ENCODE results near the gene HES5.

Gene HES5

DNA sequence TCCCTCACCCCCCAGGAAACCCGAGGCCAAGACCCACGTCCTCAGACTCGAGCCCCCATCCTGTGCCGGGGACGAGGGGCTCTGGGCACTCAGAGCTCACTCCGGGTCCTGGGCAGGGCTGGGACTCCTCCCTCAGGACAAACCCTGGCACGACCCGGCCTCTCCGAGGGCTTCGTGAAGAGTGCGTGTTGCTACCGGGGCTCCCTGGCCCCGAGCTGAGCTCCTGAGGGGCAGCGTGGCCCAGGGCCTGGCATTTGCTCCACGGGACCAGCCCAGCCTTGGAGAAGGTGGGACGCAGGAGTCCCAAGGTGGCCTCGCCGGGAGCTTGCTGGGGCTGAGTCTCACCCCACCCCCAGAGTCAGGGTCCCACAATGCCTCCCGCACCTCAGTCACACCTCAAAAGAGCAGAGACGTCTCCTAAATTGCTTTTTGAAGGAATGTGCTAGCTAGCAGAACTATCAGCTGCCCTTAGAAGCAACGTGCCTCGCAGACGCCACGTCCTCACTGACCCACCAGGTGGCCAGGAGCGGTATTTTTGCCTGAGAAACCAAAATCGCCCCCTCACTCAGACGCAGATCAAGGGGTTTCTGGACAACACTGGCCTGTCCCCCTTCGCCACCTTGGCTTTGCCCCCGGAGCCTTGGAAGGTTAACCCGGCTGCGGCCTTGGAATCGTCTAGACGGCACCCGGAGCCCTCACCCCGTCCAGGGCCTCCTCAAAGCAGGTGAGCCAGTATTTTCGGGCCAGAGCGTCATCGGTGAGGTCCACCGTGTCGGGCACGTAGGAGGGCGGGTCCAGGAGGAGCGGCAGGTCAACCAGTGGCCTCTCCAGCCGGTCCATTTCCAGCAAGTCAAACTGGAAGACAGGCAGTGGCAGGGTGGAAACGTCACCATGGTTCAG is 14.9 kb downstream of the HES5 start:
- no peak for DNase-seq (ENCODE audit: low read depth in 2 of 2)

DNA sequence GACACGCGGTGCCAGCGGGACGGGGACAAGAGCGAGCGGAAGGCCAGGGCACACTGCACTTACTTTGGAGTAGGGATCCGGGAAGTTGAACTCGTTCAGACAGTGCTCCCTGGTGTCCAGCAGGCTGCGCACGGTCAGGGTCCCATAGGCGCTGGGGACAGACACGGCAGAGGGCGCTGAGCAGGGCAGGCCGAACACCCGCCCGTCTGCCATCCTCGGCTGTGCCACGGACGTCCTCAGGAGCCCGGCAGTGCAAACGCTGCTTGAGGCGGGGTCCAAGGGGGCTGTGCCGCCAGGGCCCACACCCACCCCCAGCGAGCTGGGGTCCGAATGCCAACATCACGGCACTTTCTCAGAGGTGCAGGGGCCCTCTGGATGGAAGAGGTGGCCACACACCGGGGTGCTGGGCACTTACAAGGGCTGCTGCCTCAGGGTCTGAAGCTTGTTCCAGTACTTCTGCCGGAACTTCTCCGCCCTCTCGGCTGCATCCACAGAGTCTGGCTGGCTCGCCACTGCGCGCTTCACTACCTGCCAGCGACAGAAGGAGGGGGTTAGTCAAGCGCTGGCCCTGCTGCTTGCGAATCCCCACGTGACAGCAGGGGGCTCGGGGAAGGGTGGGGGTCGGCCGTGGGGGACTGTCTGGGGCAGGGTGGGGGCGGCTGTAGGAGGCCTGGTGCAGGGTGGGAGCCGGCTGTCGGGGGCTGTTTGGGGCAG is 16.0 kb downstream of the HES5 start:
- no peak for DNase-seq (ENCODE audit: low read depth in 2 of 2)

DNA sequence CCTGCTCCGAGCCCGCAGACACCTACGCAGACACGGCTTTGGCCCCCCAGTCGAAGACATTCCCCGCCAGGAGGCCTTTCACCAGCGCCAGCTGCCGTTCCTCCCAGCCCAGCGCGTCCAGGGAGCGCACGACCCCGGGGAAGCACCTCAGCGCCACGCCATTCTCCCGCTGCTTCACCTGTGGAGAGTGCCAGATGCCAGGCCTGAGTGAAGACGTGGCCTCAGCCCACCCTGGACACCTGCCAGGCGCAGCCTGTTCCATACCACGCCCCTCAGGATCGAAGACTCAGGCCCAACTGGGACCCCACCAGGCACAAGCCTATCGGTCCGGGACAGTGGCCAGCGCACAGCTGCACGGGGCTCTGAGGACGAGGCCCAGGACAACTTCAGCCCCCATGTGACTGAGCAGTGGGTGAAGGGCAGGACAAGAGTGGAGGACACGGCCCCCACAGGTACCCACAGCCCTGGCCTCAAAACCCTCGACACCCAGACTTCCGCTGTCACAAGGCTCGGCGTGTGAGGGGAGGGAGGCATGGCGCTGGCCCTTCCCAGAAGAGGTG is 17.1 kb downstream of the HES5 start:
- DNase-seq (ENCODE audit: low read depth in 2 of 2): no peak

DNA sequence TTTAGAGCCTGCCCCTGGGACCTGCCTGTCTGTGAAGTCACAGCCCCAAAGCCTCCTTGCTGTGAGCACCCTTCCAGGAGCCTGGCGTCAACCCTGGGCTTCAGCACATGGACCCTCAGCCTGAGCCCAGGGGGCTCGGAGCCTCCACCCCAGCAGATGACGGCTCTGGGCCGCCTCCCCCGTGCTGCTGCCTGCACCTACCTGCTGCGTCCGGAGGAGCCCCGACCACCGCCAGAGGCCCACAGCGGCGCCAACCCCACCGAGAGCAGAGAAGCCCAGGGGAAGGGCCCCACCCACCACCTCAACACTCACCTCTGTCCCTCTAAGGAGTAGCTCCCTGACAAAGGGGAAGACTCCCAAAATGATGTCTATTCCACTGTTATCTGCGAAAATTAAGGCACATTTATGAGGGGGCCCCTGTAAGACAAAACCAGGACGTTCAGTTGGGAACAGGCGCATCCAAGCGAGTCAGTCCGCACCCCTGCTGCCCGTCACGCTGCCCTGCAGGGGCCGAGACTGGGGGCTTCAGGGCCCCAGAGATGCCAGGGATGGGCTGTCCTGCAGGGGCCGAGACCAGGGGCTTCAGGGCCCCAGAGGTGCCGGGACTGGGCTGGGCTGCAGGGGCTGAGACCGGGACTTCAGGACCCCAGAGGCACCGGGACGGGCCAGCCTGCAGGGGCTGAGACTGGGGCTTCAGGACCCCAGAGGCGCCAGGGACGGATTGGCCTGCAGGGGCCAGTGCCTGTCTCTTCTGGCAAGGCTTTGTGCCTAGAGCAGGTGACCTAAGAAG is 19.5 kb downstream of the HES5 start:
- DNase-seq (ENCODE audit: low read depth in 2 of 2): no peak

DNA sequence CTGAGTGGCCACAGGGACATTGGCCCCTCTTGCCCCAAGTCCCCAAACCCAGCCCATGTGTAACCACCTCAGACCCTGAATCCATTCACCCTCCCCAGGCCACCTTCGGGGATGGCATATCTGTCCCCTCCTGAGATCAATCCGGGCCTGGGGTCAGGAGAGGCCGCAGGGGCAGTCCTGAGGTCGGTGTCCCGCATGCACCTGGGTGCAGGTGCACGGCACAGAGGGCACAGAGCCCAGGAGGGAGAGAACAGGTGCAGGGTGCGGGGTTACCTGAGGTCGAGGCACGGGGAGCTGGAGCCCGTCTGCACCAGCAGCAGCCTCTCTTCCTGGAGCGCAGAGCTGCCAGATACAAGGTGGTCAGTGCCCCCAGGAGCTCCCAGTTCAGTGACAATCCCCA is 20.5 kb downstream of the HES5 start:
- DNase-seq (ENCODE audit: low read depth in 2 of 2): no peak

DNA sequence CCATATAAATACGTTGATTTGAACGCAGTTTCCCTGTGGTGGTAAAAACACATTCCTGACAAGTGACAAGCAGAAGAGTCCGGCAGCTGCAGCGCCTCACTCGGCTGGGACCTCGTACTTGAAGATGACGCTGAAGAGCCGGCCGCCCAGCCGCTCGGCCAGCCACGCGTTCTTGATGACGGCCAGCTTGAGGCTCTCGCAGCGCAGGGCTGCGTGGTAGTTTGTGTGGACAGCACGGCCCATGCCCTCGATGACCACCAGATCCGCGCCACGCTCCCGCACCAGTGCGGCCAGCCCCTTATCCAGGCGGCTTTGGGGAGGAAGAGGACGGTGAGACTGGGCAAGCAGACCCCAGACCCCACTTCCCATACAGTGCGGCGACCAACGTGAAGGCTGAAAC is 21.3 kb downstream of the HES5 start:
- no peak for DNase-seq (ENCODE audit: low read depth in 2 of 2)

DNA sequence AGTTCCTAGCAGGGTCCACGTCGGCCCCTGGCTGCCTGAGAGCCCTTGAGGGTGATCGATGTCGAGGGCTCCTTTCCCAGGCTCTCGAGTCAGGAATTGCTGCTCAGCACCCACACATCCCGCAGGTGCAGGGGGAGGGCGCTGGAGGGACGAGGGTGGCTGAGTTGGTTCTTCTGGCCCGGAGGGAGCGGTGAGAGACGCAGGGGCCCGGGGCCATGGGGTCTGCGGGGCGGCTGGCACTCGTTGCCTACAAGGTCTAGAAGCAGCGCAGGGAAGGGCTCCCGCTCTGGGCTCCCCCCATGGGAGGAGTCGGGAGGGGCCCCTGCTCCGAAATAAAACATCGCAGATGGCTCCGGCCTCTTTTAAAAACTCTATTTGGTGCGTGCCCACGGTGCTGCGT is 21.9 kb downstream of the HES5 start:
- DNase-seq (ENCODE audit: low read depth in 2 of 2): no peak

DNA sequence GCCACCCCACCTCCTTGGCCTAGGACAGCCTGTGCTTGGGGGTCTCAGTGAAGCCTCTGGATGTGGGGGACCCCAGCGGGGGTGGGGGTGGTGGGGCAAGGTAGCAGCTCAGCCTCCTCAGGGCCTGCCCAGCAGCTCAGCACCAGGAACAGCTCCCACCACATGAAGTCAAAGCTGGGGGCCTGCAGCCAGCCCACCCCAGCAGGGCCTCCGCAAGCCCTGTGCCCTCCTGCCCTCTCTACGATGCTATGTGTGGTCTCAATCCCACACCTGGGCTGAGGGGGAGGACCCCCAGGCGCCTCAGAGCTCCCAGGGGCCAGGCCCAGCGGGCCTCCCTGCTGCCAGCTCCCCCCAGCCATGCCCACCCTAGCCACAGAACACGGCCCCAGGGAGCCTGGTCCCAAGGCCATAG is 22.3 kb downstream of the HES5 start:
- no peak for DNase-seq (ENCODE audit: low read depth in 2 of 2)

DNA sequence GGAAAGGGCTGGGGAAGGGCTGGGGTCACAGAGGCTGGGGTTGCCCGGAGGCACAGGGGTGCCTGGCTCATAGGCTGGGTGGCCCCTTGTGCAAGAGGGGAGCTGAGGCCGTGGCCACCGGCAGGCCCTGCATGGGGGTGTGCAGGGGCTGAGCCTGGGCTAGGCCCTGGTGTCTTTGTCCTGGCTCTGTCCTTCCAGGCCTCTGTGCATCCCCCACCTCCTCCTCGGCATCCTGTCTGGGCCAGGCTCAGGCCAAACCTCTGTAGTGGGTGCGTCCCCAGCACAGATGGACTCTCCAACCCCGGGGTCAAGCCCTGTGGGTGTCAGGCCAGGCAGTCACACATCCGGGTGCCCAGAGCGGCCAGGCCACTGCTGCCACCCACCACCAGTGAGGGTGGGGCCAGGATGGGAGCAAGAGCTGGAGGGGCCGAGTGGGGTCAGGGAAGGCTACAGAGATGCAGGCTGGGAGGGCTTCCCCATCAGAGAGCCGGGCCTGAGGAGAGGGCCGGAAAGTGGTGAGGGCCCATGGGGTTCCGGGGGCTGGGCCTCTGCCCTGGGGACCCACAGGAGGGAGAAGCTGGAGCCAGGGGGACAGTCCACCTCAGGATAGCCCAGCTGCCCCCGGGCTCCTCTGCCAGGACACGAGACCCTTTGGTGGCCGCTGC is 23.0 kb downstream of the HES5 start:
- no peak for DNase-seq (ENCODE audit: low read depth in 2 of 2)

DNA sequence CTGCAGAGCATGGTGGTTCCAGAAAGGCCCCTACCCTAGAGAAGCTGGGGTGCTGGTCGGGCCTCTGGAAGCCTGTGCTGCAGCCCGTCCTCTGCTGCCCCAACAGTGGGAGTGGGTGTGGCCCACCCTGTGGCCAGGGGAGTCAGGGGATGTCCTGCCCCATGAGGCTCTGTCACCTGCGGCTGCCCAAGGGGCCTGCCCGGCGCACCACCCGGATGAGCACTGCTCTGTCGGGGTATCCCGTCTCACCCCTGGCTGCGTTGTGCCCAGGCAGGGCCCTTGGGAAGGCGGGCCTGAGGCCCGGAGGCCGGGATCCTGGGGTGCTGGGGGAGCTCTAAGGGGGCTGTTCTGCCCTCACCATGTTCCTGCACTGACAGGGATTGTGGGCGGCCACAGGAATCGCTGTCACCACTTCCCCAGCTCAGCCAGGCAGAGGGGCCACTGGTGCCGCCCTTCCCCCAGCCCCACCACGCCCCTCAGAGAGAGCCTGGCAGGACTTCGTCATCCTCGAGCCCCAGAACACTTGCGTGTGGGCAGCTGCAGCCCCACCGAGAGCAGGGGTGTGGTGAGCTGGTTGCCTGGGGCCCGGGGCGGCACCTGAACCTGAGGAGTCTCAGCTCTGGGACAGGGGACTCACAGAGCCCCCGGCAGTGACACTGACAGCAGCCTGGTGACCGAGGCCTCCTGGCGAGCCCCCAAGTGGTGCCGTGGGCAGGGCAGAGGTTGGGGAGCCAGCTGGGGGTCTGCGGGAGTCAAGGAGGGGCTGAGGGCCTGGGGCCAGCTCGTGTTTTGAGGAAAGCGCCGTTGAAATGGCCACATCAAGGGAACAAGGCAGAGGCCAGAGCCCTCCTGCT is 23.8 kb downstream of the HES5 start:
- no peak for DNase-seq (ENCODE audit: low read depth in 2 of 2)

DNA sequence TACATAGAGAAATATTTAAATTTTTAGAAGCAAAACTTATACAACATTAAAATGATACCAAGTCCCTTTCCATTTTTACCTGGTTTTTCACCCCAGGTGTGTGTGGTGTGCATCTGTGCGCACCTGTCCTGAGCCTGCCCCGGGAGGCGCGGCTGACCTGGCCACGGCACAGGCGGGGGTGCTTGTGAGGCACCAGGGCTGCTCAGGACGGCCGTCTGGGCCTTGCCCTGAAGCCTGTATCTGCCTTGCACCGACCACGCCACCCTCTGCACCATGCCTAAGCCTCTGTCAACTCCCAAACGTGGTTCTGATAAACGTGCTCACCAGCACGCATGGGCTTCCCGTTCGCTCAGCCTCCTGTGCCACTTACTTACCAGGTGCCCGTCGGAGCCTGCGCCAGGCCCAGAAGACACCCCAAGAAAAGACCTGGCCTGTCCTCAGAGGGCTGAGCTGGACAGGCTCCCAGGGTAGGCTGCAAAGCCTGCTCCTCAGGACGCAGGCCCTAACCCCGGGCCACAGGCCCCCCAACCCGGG is 24.5 kb downstream of the HES5 start:
- DNase-seq (ENCODE audit: low read depth in 2 of 2): no peak

DNA sequence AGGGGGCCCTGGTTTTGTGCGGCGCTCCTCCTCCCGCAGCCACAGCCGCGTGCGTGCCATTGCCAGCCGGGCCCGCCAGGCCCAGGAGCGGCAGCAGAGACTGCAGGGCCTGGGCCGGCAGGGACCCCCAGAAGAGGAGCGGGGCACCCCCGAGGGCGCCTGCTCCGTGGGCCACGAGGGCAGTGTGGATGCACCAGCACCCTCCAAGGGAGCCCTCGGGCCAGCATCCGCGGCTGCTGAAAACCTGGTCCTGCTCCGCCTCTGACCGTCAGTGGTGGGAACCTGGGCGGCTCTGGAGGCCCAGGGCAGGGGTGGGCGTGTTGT is 25.2 kb downstream of the HES5 start:
- no peak for DNase-seq (ENCODE audit: low read depth in 2 of 2)

DNA sequence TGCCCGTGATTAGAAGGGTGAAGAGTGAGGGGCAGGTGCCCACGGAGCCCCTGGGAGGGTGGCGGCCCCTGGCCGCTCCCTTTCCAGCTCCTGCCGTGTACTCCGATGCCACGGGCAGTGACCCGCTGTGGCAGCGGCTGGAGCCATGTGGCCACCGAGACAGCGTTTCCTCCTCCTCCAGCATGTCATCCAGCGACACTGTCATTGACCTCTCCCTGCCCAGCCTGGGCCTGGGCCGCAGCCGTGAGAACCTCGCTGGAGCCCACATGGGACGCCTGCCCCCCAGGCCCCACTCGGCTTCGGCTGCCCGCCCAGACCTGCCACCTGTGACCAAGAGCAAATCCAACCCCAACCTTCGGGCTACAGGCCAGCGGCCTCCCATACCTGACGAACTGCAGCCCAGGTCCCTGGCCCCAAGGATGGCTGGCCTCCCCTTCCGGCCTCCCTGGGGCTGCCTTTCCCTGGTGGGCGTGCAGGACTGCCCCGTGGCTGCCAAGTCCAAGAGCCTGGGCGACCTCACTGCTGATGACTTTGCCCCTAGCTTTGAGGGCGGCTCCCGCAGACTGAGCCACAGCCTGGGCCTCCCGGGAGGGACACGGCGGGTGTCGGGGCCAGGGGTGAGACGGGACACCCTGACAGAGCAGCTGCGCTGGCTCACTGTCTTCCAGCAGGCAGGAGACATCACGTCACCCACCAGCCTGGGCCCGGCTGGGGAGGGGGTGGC is 25.7 kb downstream of the HES5 start:
- no peak for DNase-seq (ENCODE audit: low read depth in 2 of 2)

DNA sequence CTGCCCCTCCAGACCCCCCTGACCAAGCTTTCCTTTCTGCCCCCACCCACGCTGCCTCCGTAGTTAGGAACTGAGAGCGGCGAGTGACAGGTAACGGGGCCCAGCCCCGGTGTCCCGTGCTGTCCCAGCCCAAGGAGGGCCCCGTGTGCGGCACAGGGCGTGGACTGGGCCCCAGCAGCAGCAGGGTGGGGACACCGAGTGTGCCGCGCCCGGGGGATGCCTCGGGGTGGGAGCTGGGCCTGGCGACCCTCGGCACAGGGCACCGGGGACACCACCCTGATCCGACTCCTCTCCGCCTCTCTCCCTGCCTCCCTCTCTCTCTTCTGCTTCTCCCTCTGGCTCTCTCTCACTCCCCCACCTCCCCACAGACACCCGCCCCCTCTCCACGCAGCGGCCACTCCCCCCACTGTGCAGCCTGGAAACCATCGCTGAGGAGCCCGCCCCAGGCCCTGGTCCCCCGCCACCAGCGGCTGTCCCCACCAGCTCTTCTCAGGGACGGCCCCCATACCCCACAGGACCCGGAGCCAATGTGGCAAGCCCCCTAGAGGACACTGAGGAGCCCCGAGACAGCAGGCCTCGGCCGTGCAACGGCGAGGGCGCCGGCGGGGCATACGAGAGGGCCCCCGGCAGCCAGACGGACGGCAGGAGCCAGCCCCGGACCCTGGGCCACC is 26.4 kb downstream of the HES5 start:
- DNase-seq (ENCODE audit: low read depth in 2 of 2): no peak

DNA sequence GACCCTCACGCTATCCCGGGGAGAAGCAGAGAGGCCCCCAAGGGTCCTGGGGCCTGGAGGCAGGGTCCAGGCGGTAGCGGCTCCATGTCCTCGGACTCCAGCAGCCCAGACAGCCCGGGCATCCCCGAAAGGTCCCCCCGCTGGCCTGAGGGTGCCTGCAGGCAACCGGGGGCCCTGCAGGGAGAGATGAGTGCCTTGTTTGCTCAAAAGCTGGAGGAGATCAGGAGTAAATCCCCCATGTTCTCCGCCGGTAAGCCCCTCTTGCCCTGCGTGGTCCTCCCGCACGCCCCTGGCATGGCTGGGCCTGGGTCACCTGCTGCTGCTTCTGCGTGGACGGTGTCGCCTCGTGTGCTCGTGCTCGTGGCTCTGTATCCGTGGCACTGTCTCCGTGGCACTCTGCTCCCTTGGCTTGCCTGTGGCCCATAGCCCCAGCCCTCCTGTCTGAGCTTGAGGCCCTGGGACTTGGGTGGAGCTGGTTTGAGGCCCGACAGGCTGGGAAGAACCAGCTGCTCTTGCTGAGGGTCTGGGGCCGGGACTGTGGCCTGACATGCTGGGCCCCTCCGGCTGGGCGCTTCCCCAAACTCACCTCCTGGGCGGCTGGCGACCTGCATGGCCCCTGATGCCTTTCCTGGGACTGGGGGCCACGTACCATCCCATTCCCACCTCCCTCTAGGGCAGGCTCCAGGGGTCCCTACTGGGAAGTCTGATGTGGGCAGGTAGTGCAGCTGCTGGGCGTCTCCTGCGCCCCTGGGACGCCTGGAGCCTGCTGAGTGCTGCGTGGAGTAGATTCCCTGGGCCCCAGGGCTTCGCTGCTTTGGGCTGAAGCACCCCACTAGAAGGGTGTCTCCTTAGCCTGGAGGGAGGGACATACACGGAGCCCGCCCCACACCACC is 27.2 kb downstream of the HES5 start:
- DNase-seq (ENCODE audit: low read depth in 2 of 2): no peak

DNA sequence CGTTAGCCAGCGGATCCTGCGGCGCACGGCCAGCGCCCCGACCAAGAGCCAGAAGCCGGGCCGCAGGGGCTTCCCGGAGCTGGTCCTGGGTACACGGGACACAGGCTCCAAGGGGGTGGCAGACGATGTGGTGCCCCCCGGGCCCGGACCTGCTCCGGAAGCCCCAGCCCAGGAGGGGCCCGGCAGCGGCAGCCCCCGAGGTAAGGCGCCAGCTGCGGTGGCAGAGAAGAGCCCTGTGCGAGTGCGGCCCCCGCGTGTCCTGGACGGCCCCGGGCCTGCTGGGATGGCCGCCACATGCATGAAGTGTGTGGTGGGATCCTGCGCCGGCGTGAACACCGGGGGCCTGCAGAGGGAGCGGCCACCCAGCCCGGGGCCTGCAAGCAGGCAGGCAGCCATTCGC is 27.9 kb downstream of the HES5 start:
- DNase-seq (ENCODE audit: low read depth in 2 of 2): no peak

DNA sequence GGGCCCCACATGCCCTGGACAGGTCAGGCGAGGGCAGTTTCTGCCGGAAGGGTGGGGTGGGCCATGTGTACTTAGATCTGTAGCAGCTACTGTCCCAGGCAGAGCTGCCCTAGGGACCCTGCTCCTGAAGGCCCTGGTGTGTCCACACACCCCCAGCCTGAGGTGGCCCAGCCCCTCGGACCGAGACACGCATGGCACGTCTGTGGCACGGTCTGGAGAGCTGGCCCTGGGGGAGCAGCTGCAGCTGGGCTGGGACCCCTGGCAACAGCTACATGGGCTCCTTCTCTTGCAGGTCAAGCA is 28.3 kb downstream of the HES5 start:
- no peak for DNase-seq (ENCODE audit: low read depth in 2 of 2)

DNA sequence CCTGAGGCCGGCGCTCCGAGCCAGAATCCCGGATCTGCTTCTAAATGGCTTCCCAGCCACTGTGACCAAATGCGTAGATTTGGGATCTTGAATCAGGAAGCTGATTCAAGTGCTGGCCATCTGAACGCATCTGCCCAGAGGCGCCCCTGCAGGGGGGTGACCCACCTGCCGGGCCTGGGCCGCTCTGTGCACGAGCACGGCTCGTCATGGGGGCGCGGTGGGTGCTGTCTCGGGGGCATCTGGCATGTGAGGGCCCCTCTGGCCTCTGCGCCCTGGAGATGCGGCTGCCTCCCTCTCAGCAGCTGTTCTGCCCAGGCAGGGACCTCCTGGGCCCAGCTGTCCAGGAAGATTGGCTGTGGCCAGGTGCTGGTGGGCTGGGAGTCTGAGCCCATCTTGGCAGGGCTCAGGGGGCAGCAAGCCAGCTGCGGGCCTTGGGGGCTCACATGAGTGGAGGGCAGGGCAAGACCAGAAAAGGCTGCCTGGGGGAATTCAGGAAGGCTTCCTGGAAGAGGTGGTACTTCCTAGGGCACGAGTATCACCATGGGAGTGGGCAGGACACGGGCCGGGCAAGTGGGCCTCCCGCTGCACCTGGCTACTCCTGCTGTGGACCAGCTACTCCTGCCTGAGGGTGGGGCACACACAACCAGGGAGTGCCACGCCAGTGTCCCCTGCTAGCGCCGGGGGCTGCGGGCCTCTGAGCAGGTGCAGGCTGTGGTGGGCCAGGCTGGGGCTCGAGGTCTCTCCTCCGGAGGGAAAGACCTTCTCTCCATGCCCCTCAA is 28.8 kb downstream of the HES5 start:
- no peak for DNase-seq (ENCODE audit: low read depth in 2 of 2)
